Neural cell (in vitro differentiated cells): ENCODE measurements around the gene CES1. TPM values are rescaled to one million over a fixed set of nuclear protein-coding genes. Genes with fewer than 3 reads are reported as not detected.
"Not testable (repeated sequence)": the region's sequence is repeated elsewhere in the genome, so short reads cannot be mapped to it uniquely, and the experiment has no call there.

Experiments
- H2AFZ ChIP-seq: fragments of 200-600, 300-800 bp; sonication (generic), shearing (Covaris generic); 2 replicates; pipeline ENCODE4 v1.6.0; 2014; ENCODE audit warnings: low read depth, mild to moderate bottlenecking, antibody characterized with exemption, low read length, moderate library complexity
- H3F3A ChIP-seq: fragments of 200-600 bp; shearing (Covaris generic); 2 replicates; pipeline ENCODE4 v1.6.1; 2016; ENCODE audit warnings: mild to moderate bottlenecking, moderate library complexity, mixed read lengths, antibody characterized with exemption, low read length; ENCODE audit not compliant: insufficient read depth, poor library complexity, severe bottlenecking
- H3K27ac ChIP-seq: fragments of 200-600, 300-800 bp; sonication (generic), shearing (Covaris generic); 2 replicates; pipeline ENCODE4 v1.5.1; 2014; ENCODE audit warnings: mild to moderate bottlenecking, low read length, moderate library complexity
- H3K27me3 ChIP-seq: fragments of 300-800, 200-600 bp; sonication (generic), shearing (Covaris generic); 2 replicates; pipeline ENCODE4 v1.6.0; 2014; ENCODE audit warnings: mild to moderate bottlenecking, low read depth, low read length, moderate library complexity; ENCODE audit not compliant: insufficient read depth
- H3K36me3 ChIP-seq: fragments of 300-800, 200-600 bp; sonication (generic), shearing (Covaris generic); 2 replicates; pipeline ENCODE4 v1.5.1; 2014; ENCODE audit warnings: mild to moderate bottlenecking, antibody characterized with exemption, low read length, moderate library complexity; ENCODE audit not compliant: insufficient read depth
- H3K4me2 ChIP-seq: fragments of 300-800, 200-600 bp; sonication (generic), shearing (Covaris generic); 2 replicates; pipeline ENCODE4 v1.6.0; 2014; ENCODE audit warnings: mild to moderate bottlenecking, low read length
- H3K4me3 ChIP-seq: fragments of 300-800, 200-600 bp; sonication (generic), shearing (Covaris generic); 2 replicates; pipeline ENCODE4 v1.5.1; 2014; ENCODE audit warnings: mild to moderate bottlenecking, low read length, moderate library complexity
- H3K79me2 ChIP-seq: fragments of 200-600 bp; shearing (Covaris generic); replicated peaks from 2 replicates; pipeline ENCODE4 v1.6.0; 2014; ENCODE audit warnings: mild to moderate bottlenecking, low read length, moderate library complexity; ENCODE audit not compliant: insufficient read depth
- H3K9ac ChIP-seq: fragments of 300-800, 200-600 bp; sonication (generic), shearing (Covaris generic); 2 replicates; pipeline ENCODE4 v1.6.1; 2016; ENCODE audit warnings: mild to moderate bottlenecking, low read length, mixed read lengths
- H3K9me2 ChIP-seq: fragments of 200-600 bp; shearing (Covaris generic); 2 replicates; pipeline ENCODE4 v1.6.1; 2016; ENCODE audit warnings: mild to moderate bottlenecking, low read length, mixed read lengths; ENCODE audit not compliant: insufficient read depth
- H3K9me3 ChIP-seq: fragments of 200-600, 300-800 bp; sonication (generic), shearing (Covaris generic); 2 replicates; pipeline ENCODE4 v1.6.1; 2016; ENCODE audit warnings: mild to moderate bottlenecking, mixed run types, low read length, moderate library complexity, mixed read lengths
- H4K20me1 ChIP-seq: fragments of 200-600 bp; shearing (Covaris generic); 2 replicates; pipeline ENCODE4 v1.6.1; 2016; ENCODE audit warnings: mild to moderate bottlenecking, mixed run types; ENCODE audit not compliant: insufficient read depth
- CTCF ChIP-seq: fragments of 450-650 bp; IDR thresholded peaks from 2 replicates; pipeline ENCODE4 v1.5.1; 2014; ENCODE audit warnings: antibody characterized with exemption, mild to moderate bottlenecking, moderate library complexity; ENCODE audit not compliant: poor library complexity, severe bottlenecking
- EP300 ChIP-seq: fragments of 450-650 bp; conservative IDR thresholded peaks from 2 replicates; pipeline ENCODE4 v1.6.1; 2014; ENCODE audit warnings: antibody characterized with exemption, mild to moderate bottlenecking, moderate library complexity; ENCODE audit not compliant: poor library complexity, severe bottlenecking
- POLR2AphosphoS5 ChIP-seq: IDR thresholded peaks from 2 replicates; pipeline ENCODE4 v1.6.1; 2012
- REST ChIP-seq: IDR thresholded peaks from 2 replicates; pipeline ENCODE4 v1.6.1; 2012; ENCODE audit warnings: borderline replicate concordance
- SMC3 ChIP-seq: fragments of 450-650 bp; conservative IDR thresholded peaks from 2 replicates; pipeline ENCODE4 v1.6.1; 2014; ENCODE audit warnings: antibody characterized with exemption, mild to moderate bottlenecking, moderate library complexity; ENCODE audit not compliant: poor library complexity
- TAF1 ChIP-seq: IDR thresholded peaks from 2 replicates; pipeline ENCODE4 v1.6.1; 2012; ENCODE audit warnings: low read depth
- polyA plus RNA-seq: library from polyadenylated mRNA; depleted of rRNA; stranded (reverse); fragments of >200 nt; gene quantifications from 2 replicates; pipeline ENCODE4 v1.2.3, GENCODE V29; 2014

Gene CES1
- polyA plus RNA-seq, 1 donor from 2014 or later: not detected

- no peaks in the 10 kb centered on the region for H4K20me1 ChIP-seq
- H3K9me2 ChIP-seq: no peaks in the 10 kb centered on the region
- no peaks in the 10 kb centered on the region for H3K27me3 ChIP-seq
- H3K27ac ChIP-seq: no peak overlapping the region
- no peak for TF ChIP-seq CTCF
- TF ChIP-seq TAF1: no peak
- TF ChIP-seq POLR2AphosphoS5: no peak
- H3K9me3 ChIP-seq: no peaks in the 10 kb centered on the region
- no peak overlapping the region for H3K4me3 ChIP-seq
- no peaks in the 10 kb centered on the region for H3F3A ChIP-seq
- H3K4me2 ChIP-seq: no peak overlapping the region
- no peaks in the 10 kb centered on the region for H3K79me2 ChIP-seq
- no peaks in the 10 kb centered on the region for H3K36me3 ChIP-seq
- H3K9ac ChIP-seq: no peak overlapping the region
- H2AFZ ChIP-seq: no peak overlapping the region
Measured at GRCh38 chr16:55815320-55815719, 17.6 kb downstream of the CES1 start.

- not testable (repeated sequence) for H3F3A ChIP-seq, H3K27ac ChIP-seq, H3K36me3 ChIP-seq, H3K4me2 ChIP-seq, H3K9me3 ChIP-seq, H3K4me3 ChIP-seq, H3K9me2 ChIP-seq, H2AFZ ChIP-seq, H3K79me2 ChIP-seq, H3K9ac ChIP-seq, H4K20me1 ChIP-seq, H3K27me3 ChIP-seq
Measured at GRCh38 chr16:55814174-55814573, 18.7 kb downstream of the CES1 start.

- H3K27ac ChIP-seq, H3F3A ChIP-seq, H3K9me3 ChIP-seq, H3K4me3 ChIP-seq, H3K9me2 ChIP-seq, H3K36me3 ChIP-seq, H2AFZ ChIP-seq, H3K9ac ChIP-seq, H3K27me3 ChIP-seq, H4K20me1 ChIP-seq, H3K79me2 ChIP-seq, H3K4me2 ChIP-seq: not testable (repeated sequence)
Measured at GRCh38 chr16:55813730-55814129, 19.2 kb downstream of the CES1 start.

- Histone ChIP-seq H3K79me2 (no peaks in the 10 kb centered on the region), H3K36me3 (no peaks in the 10 kb centered on the region), H4K20me1 (no peaks in the 10 kb centered on the region), H3K27me3 (no peaks in the 10 kb centered on the region), H2AFZ (no peak overlapping the region), H3K4me3 (no peak overlapping the region), H3K9me3 (no peaks in the 10 kb centered on the region), H3F3A (no peaks in the 10 kb centered on the region), H3K4me2 (no peak overlapping the region), H3K27ac (no peak overlapping the region), H3K9me2 (no peaks in the 10 kb centered on the region), H3K9ac (no peak overlapping the region)
- TF ChIP-seq CTCF (no peak), POLR2AphosphoS5 (no peak), REST (no peak), EP300 (no peak), TAF1 (no peak), SMC3 (no peak)
Measured at GRCh38 chr16:55812951-55813350, 19.9 kb downstream of the CES1 start.
